ENCODE data around the gene ACTR3C. TPM values are rescaled to one million over a fixed set of nuclear protein-coding genes. Genes with fewer than 3 reads are reported as not detected.

ACTR3C gene
- total RNA-seq, 4 donors from 2014 or later = 4.3 to 10.1 (median 4.8) TPM

DNA sequence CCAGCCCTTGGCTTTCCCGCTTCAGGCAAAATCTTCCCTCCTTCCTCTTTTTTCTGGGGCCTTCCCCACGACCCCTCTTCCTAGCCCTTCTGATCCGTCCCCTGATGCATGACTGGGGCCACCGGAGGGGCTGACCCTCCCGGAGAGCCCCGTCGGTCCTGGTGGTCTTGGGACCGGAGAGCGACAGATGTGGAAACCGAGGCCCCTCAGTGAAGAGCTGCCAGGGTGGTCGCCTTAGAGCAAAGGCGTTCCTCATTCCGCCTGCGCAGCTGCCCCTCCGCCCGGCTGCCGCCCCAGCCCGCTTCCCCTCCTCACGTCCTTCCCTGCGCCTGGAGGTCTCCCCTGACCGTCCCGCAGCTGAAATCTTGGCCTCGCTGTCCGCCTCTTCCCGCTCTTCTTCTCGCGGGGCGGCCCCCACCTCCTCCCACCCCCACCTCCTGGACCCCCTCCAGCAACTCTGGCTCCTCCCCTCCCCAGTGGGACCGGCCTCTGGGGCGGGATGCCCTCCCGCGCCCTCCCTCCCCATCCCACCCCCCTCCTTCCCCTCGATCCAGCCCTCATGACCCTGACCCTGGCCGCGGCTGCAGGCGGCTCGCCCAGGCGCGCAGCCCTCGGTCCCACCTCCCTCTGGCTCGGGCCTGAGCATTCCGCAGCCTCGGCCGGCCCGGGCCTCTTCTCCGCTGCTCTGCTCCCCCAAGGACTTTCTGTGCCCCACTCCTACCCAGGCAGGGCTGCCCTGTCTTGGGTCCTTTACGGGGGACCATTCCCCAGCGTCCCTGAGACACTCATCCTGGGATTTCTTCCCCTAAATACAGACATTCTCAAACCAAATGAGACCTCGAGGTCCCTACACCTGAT is 18.1 kb upstream of the ACTR3C start, which contains the start of gene RARRES2:
Gene RARRES2 (minus strand): TSS at position 367 of the 858 bp plus-strand sequence. CDS start 1,020 bp downstream, outside the sequence.
- 16% methylated on average over 46 of the region's 49 CpGs for WGBS
- Histone ChIP-seq H3K36me3 (peaks cover 0 to 16% (median 5%) of the 10 kb centered on the region in 4 donors), H3K27ac (replicated peaks in 1 of 4) (peak within 1 kb of the TSS; percentile 82 to 93 (median 88)), H3K4me1 (peaks cover 26 to 58% (median 57%) of the 10 kb centered on the region in 4 donors), H3K9me3 (peaks cover 0 to 2% (median 0%) of the 10 kb centered on the region in 4 donors), H3K27me3 (peaks cover 0 to 11% (median 2%) of the 10 kb centered on the region in 4 donors), H3K4me3 (peak within 1 kb of the TSS; percentile 59 to 79 (median 68))
- intact Hi-C loops (cut with DNase I) = loop anchor here (2.0 kb wide), 1 partner anchor 27 kb away; the partner anchor contains the start of gene REPIN1
- TF ChIP-seq POLR2AphosphoS5 (IDR thresholded peaks at IDR 0.05) = peak in 1 of 2 donors; percentile 72
- no peak for TF ChIP-seq POLR2A (IDR thresholded peaks at IDR 0.05; ENCODE audit: low read depth)
- DNase-seq (ENCODE audit: extremely low spot score) = no peak

DNA sequence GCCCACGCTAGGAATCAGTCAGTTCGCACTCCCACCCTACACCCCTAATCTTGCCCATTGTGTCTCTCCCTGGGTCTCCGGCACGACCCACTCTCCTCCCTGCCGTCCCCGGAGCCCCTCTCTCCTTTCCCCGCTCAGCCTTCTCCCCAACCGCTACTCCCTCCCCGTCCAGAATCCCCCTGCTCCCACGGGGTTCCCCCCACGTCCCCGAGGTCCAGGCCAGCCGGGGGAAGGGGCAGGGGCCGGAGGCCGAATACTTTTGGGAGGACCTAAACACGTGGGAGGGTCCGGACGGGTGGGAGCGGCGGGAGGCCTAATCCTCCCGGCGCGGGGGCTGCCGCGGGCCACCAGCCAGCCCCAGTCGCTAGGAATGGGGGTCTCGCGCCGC is 17.5 kb upstream of the ACTR3C start:
- Histone ChIP-seq H3K27me3 (peaks cover 0 to 11% (median 2%) of the 10 kb centered on the region in 4 donors), H3K4me1 (peaks cover 27 to 65% (median 63%) of the 10 kb centered on the region in 4 donors), H3K36me3 (peaks cover 0 to 16% (median 5%) of the 10 kb centered on the region in 4 donors), H3K4me3 (peak overlapping the region; percentile 59 to 79 (median 68)), H3K27ac (replicated peaks in 1 of 4) (peak overlapping the region; percentile 82 to 93 (median 88)), H3K9me3 (peaks cover 0 to 2% (median 0%) of the 10 kb centered on the region in 4 donors)
- no peak for TF ChIP-seq POLR2A (IDR thresholded peaks at IDR 0.05; ENCODE audit: low read depth)
- no peak for TF ChIP-seq EP300 (IDR thresholded peaks at IDR 0.05)
- TF ChIP-seq, protein P1, sequence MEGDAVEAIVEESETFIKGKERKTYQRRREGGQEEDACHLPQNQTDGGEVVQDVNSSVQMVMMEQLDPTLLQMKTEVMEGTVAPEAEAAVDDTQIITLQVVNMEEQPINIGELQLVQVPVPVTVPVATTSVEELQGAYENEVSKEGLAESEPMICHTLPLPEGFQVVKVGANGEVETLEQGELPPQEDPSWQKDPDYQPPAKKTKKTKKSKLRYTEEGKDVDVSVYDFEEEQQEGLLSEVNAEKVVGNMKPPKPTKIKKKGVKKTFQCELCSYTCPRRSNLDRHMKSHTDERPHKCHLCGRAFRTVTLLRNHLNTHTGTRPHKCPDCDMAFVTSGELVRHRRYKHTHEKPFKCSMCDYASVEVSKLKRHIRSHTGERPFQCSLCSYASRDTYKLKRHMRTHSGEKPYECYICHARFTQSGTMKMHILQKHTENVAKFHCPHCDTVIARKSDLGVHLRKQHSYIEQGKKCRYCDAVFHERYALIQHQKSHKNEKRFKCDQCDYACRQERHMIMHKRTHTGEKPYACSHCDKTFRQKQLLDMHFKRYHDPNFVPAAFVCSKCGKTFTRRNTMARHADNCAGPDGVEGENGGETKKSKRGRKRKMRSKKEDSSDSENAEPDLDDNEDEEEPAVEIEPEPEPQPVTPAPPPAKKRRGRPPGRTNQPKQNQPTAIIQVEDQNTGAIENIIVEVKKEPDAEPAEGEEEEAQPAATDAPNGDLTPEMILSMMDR (IDR thresholded peaks at IDR 0.05) = no peak
- no peak for TF ChIP-seq POLR2AphosphoS5 (IDR thresholded peaks at IDR 0.05)
- WGBS = 7% methylated on average over 16 of the region's 29 CpGs
- intact Hi-C loops (cut with DNase I) = loop anchor here (2.0 kb wide), 1 partner anchor 28 kb away; the partner anchor contains the start of gene REPIN1
- no peak for DNase-seq (ENCODE audit: extremely low spot score)

DNA sequence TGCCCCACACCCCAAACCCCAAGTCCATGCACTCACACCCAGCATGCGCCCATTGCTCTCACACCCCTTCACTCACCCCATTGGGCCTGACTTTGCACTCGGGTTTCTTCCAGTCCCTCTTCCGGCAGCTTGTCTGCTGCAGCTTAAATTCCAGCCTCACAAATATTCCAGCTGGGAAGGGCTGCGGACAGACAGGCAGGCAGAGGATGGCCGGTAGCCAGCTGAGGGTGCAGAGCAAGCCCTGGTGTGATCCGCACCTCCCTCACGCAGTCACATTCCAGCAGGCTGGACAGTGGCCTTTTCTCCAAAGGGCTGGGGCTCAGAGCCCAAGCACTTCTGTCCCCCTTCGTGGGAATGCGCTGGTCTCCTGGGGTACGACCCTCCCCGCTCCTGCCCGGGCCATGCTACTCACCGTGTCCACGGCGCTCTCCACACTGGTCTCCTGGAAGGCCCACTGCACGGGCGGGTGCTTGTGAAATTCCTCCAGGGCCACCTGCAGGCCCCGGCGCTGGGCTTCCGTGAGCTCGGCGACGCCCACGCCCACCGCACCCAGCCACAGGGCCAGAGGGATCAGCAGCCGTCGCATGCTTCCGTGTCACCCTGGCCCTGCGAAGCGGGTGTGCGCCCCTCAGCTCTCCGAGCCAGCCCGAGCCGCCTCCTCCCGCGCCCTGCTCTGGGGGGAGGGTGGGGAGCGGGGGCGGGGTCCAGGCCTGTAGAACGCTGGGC is 16.8 kb upstream of the ACTR3C start:
- H3K36me3 ChIP-seq = peaks cover 0 to 16% (median 5%) of the 10 kb centered on the region in 4 donors
- peak overlapping the region; percentile 59 to 79 (median 68) for H3K4me3 ChIP-seq
- H3K9me3 ChIP-seq = peaks cover 0 to 2% (median 0%) of the 10 kb centered on the region in 4 donors
- no peak for DNase-seq (ENCODE audit: extremely low spot score)
- peaks cover 0 to 11% (median 2%) of the 10 kb centered on the region in 4 donors for H3K27me3 ChIP-seq
- peak overlapping the region; percentile 82 to 93 (median 88) for H3K27ac ChIP-seq (replicated peaks in 1 of 4)
- H3K4me1 ChIP-seq = peaks cover 32 to 71% (median 70%) of the 10 kb centered on the region in 4 donors
- TF ChIP-seq POLR2AphosphoS5 (IDR thresholded peaks at IDR 0.05) (peak; percentile 40 to 72), EP300 (IDR thresholded peaks at IDR 0.05) (no peak), POLR2A (IDR thresholded peaks at IDR 0.05; ENCODE audit: low read depth) (no peak)
- TF ChIP-seq, protein P1 (IDR thresholded peaks at IDR 0.05) = peak in 1 of 3 experiments; percentile 15
- 12% methylated on average over 21 of the region's 39 CpGs for WGBS
- intact Hi-C loops (cut with DNase I) = loop anchor here (2.0 kb wide), 1 partner anchor 29 kb away; the partner anchor contains the start of gene REPIN1

DNA sequence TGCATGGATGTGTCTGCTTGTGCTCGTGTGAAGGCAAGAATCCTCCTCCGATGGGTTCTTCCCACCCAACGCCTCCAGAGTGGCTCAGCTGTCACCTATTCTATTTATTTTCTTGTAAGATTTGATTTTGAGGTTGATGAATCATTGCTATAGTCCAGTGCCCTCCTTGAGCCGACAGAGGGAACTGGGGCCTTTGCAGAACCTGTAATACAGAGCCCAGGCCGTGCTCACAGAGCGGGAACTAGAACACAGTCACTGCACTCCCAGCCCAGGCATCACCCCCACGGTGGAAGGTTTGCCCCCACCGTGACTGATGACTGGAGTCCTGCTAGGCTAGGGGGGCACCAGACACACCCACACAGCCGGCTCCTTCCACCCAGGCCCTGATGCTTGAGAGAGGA is 16.1 kb upstream of the ACTR3C start:
- Histone ChIP-seq H3K4me3 (peak overlapping the region; percentile 59 to 79 (median 68)), H3K9me3 (peaks cover 0 to 1% (median 0%) of the 10 kb centered on the region in 4 donors), H3K27ac (replicated peaks in 1 of 4) (peak overlapping the region; percentile 82 to 93 (median 88)), H3K36me3 (peaks cover 0 to 16% (median 5%) of the 10 kb centered on the region in 4 donors), H3K27me3 (peaks cover 0 to 11% (median 2%) of the 10 kb centered on the region in 4 donors), H3K4me1 (peaks cover 36 to 79% (median 78%) of the 10 kb centered on the region in 4 donors)
- intact Hi-C loops (cut with DNase I) = no loop called here
- WGBS = 66% methylated on average over 5 of the region's 9 CpGs
- TF ChIP-seq POLR2AphosphoS5 (IDR thresholded peaks at IDR 0.05) (no peak), POLR2A (IDR thresholded peaks at IDR 0.05; ENCODE audit: low read depth) (no peak), EP300 (IDR thresholded peaks at IDR 0.05) (no peak)
- TF ChIP-seq, protein P1 (IDR thresholded peaks at IDR 0.05) = no peak
- no peak for DNase-seq (ENCODE audit: extremely low spot score)
